Prostate gland (tissue), 2 donors: ENCODE data around the gene CUL1.

Source experiments
- POLR2A ChIP-seq: fragments of 450-650 bp; IDR thresholded peaks from one replicate; pipeline ENCODE4 v1.6.1; 2016; ENCODE audit warnings: antibody characterized with exemption, mild to moderate bottlenecking
- POLR2AphosphoS5 ChIP-seq: sonication (generic); formaldehyde crosslinking; IDR thresholded peaks from one replicate; pipeline ENCODE4 v1.6.1; 2017; ENCODE audit warnings: antibody characterized with exemption
- TF ChIP-seq, protein P1 (sequence below), 4 experiments: fragments of 200-600 bp in 2 of 4; fragments of 450-650 bp in 2 of 4; sonication (generic) in 2 of 4; IDR thresholded peaks; 1 replicate in 3 of 4; 2 replicates in 1 of 4; pipeline ENCODE4 v1.5.1; 2016 to 2019; ENCODE audit warnings: antibody characterized with exemption in 4 of 4, mild to moderate bottlenecking in 2 of 4, moderate library complexity in 2 of 4

DNA sequence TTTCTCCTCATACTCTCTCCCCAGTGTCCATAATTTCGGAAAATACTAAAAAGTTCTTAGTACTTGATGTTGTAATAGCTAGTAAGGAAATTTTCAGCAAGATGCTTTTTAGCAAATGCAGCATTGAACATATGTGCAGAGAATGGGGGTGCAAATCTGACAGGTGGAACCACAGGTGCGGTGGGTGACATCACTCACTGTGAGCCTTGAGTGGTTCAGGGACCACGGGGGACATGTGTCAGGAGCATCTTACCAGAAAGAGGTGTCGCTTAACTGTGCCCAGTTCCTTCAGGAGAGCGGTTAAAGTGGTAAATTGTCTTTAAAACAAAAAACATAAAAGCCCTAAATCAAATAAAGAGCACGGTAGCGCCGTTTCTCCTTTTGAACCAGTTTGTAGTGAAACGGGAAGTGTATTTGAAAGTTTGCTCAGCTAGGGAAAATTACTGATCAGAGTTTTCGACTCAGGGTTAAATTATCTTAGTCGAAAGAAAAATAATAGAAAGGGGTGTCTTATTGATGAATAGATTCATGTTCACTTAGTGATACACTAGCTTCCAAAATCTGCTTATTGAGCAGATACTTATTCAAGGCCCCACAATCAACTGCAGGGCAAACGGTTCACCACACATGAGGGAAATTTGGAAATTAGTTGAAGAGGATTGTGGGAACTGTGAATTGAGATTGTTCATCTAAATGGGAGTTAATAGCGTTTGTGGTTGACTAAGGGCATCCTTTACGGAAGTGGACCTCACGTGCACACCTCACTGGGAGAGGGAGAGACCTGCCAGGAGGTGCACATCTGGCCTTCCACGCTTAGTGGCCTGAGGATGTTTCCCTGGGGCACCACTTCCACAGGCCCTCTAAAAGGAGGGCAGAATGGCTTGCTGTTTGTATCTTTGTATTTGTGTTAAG lies 12.7 kb downstream of the CUL1 start:
- TF ChIP-seq, protein P1, sequence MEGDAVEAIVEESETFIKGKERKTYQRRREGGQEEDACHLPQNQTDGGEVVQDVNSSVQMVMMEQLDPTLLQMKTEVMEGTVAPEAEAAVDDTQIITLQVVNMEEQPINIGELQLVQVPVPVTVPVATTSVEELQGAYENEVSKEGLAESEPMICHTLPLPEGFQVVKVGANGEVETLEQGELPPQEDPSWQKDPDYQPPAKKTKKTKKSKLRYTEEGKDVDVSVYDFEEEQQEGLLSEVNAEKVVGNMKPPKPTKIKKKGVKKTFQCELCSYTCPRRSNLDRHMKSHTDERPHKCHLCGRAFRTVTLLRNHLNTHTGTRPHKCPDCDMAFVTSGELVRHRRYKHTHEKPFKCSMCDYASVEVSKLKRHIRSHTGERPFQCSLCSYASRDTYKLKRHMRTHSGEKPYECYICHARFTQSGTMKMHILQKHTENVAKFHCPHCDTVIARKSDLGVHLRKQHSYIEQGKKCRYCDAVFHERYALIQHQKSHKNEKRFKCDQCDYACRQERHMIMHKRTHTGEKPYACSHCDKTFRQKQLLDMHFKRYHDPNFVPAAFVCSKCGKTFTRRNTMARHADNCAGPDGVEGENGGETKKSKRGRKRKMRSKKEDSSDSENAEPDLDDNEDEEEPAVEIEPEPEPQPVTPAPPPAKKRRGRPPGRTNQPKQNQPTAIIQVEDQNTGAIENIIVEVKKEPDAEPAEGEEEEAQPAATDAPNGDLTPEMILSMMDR (IDR thresholded peaks at IDR 0.05) = no peak
- no peak for TF ChIP-seq POLR2A
- no peak for TF ChIP-seq POLR2AphosphoS5
